IPS-15b (cell line): ENCODE data around the gene LRWD1.

Source experiments
- H3K27me3 ChIP-seq: one replicate; pipeline ENCODE4 v1.6.1; 2013; ENCODE audit warnings: low read length; ENCODE audit not compliant: control insufficient read depth, insufficient read depth
- H3K36me3 ChIP-seq: one replicate; pipeline ENCODE4 v1.6.1; 2013; ENCODE audit warnings: low read length; ENCODE audit not compliant: control insufficient read depth, insufficient read depth
- H3K4me1 ChIP-seq: one replicate; pipeline ENCODE4 v1.6.1; 2013; ENCODE audit warnings: mild to moderate bottlenecking, low read length; ENCODE audit not compliant: control insufficient read depth, insufficient read depth
- H3K4me3 ChIP-seq: one replicate; pipeline ENCODE4 v1.5.1; 2013; ENCODE audit warnings: low read depth, low read length
- H3K9ac ChIP-seq: one replicate; pipeline ENCODE4 v1.6.1; 2013; ENCODE audit warnings: low read depth, mild to moderate bottlenecking, low read length
- H3K9me3 ChIP-seq: one replicate; pipeline ENCODE4 v1.6.1; 2013; ENCODE audit warnings: mild to moderate bottlenecking, low read length; ENCODE audit not compliant: control insufficient read depth, insufficient read depth

The LRWD1 gene

DNA sequence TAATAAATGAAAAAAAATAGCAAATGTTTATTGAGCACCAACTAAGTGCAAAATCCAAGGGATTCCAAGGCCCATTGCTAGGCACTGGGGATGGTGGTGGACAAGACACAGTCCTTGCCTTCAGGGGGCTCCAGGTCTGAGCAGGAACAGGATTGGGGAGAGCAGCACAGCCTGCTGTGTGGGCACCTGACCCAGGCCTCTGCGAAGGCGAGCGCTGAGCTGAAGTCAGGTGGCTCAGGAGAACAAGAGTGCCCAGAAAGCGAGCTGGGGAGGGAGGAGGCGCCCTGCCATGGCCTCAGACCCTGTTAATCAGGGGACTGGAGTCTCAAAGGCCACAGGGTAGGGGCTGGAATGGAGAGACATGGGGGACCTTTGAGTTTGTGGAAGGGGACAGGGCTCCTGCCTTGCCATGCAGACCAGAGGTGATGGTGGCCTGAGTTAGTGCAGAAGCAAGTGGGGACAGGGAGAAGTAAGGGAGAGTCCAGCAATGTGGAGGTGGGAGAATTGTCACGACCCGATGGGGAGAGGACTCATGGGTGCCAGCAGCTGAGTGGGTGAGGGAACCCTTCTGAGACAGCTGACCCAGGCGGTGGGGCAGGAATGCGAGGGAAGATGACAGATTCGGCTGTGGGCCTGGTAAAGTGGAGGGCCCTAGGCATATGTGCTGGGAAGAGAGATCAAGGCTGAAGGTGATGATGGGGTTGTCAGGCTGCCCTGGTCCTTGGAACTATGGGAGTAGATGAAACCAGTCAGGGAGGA lies 35.5 kb upstream of the LRWD1 start:
- H3K9ac ChIP-seq: no peak overlapping the region
- no peaks in the 10 kb centered on the region for H3K9me3 ChIP-seq
- peaks cover 15% of the 10 kb centered on the region for H3K36me3 ChIP-seq
- H3K4me1 ChIP-seq: no peaks in the 10 kb centered on the region
- H3K4me3 ChIP-seq: no peak overlapping the region
- no peaks in the 10 kb centered on the region for H3K27me3 ChIP-seq

DNA sequence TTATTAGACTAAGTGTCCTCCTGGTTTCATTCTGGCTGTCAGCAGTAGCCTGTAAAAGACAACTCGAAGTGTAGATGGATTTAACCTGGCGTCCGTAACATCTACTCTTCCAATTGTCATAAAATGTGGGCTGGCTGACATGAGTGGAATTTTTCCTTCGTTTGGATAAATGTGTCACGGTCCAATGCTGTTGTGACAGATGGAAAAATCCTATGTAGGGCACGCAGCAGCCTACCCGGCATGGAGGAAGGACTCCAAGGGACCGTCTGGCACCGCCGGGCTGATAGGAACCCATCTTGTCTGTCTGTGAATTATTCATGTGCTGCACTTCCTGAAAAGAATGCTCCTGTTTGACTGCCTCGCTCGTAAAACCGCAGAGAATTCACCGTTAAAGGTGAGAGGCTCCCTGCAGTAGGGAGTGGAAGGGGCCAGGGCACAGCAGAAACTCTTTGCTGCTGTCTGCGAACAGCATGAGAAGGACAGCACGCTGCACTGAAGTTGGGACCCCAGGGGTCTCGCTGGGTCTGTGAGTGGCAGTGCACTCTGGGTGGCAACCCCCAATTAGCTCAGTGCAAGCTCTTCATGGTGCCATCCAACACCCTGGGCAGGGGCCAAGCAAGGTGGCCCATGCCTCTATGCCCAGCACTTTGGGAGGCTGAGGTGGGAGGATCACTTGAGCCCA lies 33.0 kb upstream of the LRWD1 start:
- Histone ChIP-seq H3K4me3 (no peak overlapping the region), H3K27me3 (no peaks in the 10 kb centered on the region), H3K4me1 (no peaks in the 10 kb centered on the region), H3K9ac (no peak overlapping the region), H3K36me3 (peaks cover 1% of the 10 kb centered on the region), H3K9me3 (no peaks in the 10 kb centered on the region)

DNA sequence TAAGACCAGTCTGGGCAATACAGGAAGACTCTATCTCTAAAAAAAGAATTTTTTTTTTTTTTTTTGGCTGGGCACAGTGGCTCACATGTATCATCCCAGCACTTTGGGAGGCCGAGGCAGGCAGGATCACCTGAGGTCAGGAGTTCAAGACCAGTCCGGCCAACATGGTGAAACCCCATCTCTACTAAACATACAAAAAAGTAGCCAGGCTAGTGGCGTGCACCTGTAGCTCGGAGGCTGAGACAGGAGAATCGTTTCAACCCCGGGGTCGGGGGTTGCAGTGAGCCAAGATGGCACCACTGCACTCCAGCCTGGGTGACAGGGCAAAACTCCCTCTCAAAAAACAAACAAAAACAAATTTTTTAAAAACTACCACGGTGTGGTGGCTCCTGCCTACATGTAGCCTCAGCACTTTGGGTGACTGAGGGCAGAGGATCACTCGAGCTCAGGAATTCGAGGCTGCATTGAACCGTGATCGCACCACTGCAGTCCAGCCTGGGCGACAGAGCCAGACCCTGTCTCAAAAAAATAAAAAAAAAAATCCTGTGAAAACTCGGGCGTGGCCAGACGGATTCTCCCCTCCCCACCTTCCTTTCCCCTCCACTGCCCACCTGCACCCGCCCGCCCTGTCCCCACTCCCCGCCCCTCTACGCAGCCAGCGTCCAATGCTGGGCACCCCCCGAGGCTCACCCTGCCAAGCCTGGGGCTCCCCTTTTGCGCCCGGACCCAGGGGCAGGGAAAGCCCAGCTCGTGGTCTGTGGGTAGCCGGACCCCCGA lies 32.2 kb upstream of the LRWD1 start:
- no peaks in the 10 kb centered on the region for H3K27me3 ChIP-seq
- H3K4me1 ChIP-seq: no peaks in the 10 kb centered on the region
- H3K4me3 ChIP-seq: peak overlapping the region; percentile 58
- no peaks in the 10 kb centered on the region for H3K36me3 ChIP-seq
- H3K9me3 ChIP-seq: no peaks in the 10 kb centered on the region
- H3K9ac ChIP-seq: no peak overlapping the region

DNA sequence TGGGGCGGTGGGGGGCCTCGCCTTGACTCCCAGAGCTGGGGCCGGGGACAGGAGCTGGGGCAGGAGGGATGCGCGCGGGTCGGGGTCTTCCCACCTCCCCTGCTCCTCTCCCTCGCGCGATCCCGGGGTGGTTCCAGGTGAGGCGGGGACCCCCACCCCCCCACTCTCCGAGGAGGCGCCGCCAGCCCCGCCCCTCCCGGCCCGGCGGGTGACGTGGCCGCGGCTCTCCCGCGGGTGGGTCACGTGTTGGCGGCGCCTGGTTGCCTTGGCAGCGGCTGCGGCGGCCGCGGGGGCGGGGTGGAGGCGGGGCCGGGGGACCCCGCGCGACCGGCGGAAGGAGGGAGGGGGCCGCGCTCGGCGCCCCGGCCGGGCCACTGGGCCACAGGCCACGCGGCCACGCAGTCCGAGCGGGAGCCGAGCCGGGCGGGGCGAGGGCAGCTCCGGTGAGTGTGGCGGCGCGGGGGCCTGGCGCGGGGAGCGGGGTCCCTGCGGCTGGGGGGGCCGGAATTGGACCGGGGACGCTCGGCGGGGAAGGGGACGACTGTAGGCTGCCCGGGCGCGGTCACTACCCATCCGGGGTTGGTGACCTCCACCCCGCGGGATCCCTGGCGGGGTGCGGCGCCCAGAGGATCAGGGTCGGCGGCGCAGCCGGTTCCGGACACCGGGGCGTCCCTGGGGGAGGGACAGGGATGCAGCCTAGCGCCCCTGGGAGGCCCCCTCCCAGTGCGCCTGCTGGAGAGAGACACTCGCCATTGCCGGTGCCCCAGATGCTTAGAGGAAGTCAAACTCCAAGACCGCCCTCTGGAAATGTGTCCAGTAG lies 31.4 kb upstream of the LRWD1 start, which contains the start of gene ORAI2:
Gene ORAI2, plus strand, starts transcription at position 357 of the 820 bp plus-strand sequence. CDS start 5,382 bp downstream, outside the sequence.
- peaks cover 2% of the 10 kb centered on the region for H3K36me3 ChIP-seq
- no peaks in the 10 kb centered on the region for H3K27me3 ChIP-seq
- H3K4me3 ChIP-seq: peak within 1 kb of the TSS; percentile 71
- H3K9me3 ChIP-seq: no peaks in the 10 kb centered on the region
- no peaks in the 10 kb centered on the region for H3K4me1 ChIP-seq
- no peak within 1 kb of the TSS for H3K9ac ChIP-seq

DNA sequence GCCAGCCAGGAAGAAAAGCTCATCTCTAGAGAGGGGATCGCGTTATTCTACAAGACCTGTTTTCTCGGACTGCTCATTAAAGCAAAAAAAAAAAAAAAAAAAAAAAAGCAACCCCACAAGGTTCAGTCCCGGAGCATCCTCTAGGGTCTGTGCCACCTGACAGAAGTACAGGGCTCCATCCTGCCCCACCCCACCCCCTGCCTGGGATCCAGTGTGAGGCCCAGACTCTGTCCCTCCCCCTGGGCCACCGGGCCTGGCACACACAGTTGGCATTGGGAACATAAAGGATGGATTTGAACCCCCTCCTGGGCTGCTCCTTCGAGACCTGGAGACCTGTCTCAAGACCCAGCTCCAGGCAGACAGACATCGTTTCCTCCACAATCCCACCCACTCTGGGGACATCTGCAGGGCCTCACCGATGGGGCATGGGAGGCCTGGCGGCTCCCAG lies 30.7 kb upstream of the LRWD1 start:
- H3K27me3 ChIP-seq: no peaks in the 10 kb centered on the region
- peaks cover 5% of the 10 kb centered on the region for H3K36me3 ChIP-seq
- no peak overlapping the region for H3K9ac ChIP-seq
- no peaks in the 10 kb centered on the region for H3K4me1 ChIP-seq
- H3K4me3 ChIP-seq: peak overlapping the region; percentile 71
- no peaks in the 10 kb centered on the region for H3K9me3 ChIP-seq

DNA sequence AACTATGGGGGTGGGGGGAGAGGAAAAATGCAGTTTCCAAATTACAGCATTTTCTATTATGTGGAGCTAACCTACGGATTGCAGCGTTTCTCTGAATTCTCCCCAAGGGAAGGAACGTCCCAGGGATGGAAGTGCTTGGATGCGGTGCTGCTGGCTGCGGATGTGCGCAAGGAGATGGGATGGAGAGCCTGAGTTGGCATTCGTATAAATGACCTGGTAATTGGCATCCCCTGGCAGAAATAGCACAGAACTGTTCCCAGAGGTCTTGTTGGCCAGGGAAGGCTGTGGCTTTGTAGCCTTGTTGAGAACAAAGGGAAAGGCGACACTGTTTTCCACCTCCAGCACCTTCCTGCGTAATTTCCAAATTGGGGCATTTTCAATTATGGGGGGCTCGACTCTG lies 28.7 kb upstream of the LRWD1 start:
- Histone ChIP-seq H3K27me3 (no peaks in the 10 kb centered on the region), H3K9me3 (no peaks in the 10 kb centered on the region), H3K4me3 (no peak overlapping the region), H3K36me3 (peaks cover 7% of the 10 kb centered on the region), H3K9ac (no peak overlapping the region), H3K4me1 (no peaks in the 10 kb centered on the region)

DNA sequence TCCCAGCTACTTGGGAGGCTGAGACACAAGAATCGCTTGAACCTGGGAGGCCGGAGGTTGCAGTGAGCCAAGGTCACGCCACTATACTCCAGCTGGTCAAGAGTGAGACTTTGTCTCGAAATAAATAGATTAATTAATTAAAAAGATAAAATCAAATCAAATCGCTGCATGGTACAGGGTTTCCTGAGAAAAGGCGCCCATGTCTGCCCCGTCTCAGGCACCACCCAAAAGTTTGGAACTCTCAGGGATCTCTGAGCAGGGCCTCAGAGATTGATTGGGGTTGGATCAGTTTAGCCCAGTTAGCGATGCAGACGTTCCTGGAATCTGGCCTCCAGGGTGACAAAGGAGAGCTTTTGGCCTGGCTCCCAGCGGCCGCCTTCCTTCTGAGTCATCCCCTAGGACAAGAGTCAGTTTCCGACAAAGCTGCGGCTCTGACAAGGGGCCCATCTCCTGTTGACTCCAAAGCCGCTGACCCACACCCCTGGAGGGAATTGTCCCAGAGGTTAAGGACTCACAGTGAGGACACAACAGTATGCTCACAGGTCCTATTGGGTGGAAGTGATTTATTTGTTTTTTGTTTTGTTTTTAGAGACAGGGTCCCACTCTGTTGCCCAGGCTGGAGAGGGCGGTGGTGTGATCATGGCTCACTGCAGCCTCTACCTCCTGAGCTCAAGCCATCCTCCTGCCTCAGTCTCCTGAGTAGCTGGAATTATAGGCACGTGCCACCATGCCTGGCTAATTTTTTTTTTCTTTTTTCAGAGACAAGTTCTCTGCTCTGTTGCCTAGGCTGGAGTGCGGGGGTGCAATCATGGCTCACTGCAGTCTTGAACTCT lies 24.6 kb upstream of the LRWD1 start:
- Histone ChIP-seq H3K9ac (no peak overlapping the region), H3K36me3 (peaks cover 7% of the 10 kb centered on the region), H3K27me3 (no peaks in the 10 kb centered on the region), H3K4me3 (no peak overlapping the region), H3K4me1 (peaks cover 5% of the 10 kb centered on the region), H3K9me3 (no peaks in the 10 kb centered on the region)

DNA sequence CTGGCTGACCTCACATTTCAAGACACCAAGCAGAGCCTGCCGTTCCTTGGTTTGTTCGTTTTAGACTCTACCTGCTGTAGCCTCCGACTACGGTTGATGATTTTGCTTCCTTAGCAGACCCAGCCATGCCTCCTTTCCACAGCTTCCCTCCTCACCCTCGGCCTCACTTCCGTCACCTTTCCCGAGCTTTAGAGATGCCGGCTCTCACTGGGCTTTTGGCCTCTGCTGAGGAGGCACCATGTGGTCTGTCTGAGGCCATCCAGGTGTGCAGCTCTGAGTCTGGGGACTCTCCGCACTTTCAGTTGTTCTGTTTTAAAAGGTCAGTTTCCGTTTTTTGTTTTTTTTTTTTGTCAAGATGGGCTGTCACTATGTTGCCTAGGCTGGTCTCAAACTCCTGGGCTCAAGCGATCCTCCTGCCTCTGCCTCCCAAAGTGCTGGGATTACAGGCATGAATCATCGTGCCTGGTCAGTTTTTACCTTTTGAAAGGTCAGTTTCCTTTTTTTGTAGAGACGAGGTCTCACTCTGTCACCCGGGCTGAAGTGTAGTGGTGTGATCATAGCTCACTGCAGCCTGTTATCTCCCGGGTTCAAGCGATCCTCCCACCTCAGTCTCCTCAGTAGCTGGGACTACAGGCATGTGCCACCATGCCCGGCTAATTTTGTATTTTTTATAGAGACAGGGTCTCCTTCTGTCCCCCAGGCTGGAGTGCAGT lies 19.7 kb upstream of the LRWD1 start:
- Histone ChIP-seq H3K4me3 (no peak overlapping the region), H3K4me1 (peaks cover 5% of the 10 kb centered on the region), H3K36me3 (no peaks in the 10 kb centered on the region)

DNA sequence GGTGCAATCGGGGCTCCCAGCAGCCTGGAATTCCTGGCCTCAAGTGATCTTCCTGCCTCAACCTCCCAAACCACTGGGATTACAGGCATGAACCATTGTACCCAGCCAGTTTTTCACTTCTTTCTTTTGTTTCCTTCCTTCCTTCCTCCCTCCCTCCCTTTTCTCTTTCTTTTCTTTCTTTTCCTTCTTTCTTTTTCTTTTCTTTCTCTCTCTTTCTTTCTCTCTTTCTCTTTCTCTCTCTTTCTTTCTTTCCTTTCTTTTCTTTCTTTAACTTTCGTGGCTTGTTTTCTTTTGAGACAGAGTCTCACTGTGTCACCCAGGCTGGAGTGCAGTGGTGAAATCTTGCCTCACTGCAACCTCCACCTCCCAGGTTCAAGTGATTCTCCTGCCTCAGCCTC lies 19.1 kb upstream of the LRWD1 start:
- Histone ChIP-seq H3K4me1 (peaks cover 5% of the 10 kb centered on the region), H3K4me3 (no peak overlapping the region), H3K36me3 (no peaks in the 10 kb centered on the region), H3K9ac (no peak overlapping the region), H3K9me3 (no peaks in the 10 kb centered on the region), H3K27me3 (no peaks in the 10 kb centered on the region)

More for the DNA sequence above, 19.7 kb upstream of the LRWD1 start:
- no peaks in the 10 kb centered on the region for H3K27me3 ChIP-seq
- no peaks in the 10 kb centered on the region for H3K9me3 ChIP-seq
- H3K9ac ChIP-seq: no peak overlapping the region

DNA sequence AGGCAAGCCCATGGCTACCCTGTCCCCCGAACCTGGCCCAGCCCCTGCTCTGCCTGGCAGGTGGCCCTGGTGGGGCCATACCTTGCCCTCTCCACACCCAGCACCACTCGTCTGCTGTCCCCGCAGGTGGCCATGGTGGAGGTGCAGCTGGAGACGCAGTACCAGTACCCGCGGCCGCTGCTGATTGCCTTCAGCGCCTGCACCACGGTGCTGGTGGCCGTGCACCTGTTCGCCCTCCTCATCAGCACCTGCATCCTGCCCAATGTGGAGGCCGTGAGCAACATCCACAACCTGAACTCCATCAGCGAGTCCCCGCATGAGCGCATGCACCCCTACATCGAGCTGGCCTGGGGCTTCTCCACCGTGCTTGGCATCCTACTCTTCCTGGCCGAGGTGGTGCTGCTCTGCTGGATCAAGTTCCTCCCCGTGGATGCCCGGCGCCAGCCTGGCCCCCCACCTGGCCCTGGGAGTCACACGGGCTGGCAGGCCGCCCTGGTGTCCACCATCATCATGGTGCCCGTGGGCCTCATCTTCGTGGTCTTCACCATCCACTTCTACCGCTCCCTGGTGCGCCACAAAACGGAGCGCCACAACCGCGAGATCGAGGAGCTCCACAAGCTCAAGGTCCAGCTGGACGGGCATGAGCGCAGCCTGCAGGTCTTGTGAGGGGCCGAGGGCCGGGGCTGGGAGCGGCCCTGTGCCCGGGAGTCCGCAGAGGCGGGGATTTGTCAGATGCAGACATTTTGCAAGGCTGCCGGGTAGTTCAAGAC lies 18.2 kb upstream of the LRWD1 start:
- Histone ChIP-seq H3K4me3 (no peak overlapping the region), H3K36me3 (no peaks in the 10 kb centered on the region), H3K4me1 (peaks cover 2% of the 10 kb centered on the region), H3K9me3 (no peaks in the 10 kb centered on the region), H3K9ac (no peak overlapping the region), H3K27me3 (no peaks in the 10 kb centered on the region)
